WTC11 (cell line): ENCODE measurements around the gene TBX4. TPM values are rescaled to one million over a fixed set of nuclear protein-coding genes. Genes with fewer than 3 reads are reported as not detected.
"Not testable (repeated sequence)": the region's sequence is repeated elsewhere in the genome, so short reads cannot be mapped to it uniquely, and the experiment has no call there.

Experiments
- ATAC-seq: fragments of 200-7000 bp; cut with Tn5 transposase; 2 replicates; pipeline ENCODE4 v1.10.0; 2021; ENCODE audit warnings: mild to moderate bottlenecking, moderate library complexity
- CTCF ChIA-PET: fragments of 300-600 bp; sonication (Branson Sonifier 250); formaldehyde crosslinking; loops from one replicate; lab custom pipeline; 2021; ENCODE audit warnings: antibody characterized with exemption; lab: Charles Lee
- POLR2A ChIA-PET: fragments of 350-600 bp; sonication (Branson Sonifier 250); formaldehyde crosslinking; loops from one replicate; lab custom pipeline; 2021; ENCODE audit warnings: antibody characterized with exemption; lab: Charles Lee
- DNase-seq: peaks from one replicate; pipeline ENCODE4 v3.0.0; 2021; ENCODE audit warnings: low spot score
- H3K27ac Mint-ChIP-seq: 2 replicates; pipeline ENCODE4 v1.8.0; 2021; ENCODE audit warnings: mixed read lengths
- H3K27me3 Mint-ChIP-seq: 2 replicates; pipeline ENCODE4 v1.8.0; 2021; ENCODE audit warnings: low read depth, mild to moderate bottlenecking, moderate library complexity, mixed read lengths
- H3K36me3 Mint-ChIP-seq: 2 replicates; pipeline ENCODE4 v1.8.0; 2021; ENCODE audit warnings: mixed read lengths
- H3K4me1 Mint-ChIP-seq: 2 replicates; pipeline ENCODE4 v1.8.0; 2022; ENCODE audit warnings: mixed read lengths
- H3K4me3 Mint-ChIP-seq: 2 replicates; pipeline ENCODE4 v1.8.0; 2021; ENCODE audit warnings: mild to moderate bottlenecking, moderate library complexity, mixed read lengths
- H3K9me3 Mint-ChIP-seq: 2 replicates; pipeline ENCODE4 v1.8.0; 2021; ENCODE audit warnings: mixed read lengths
- CREM ChIP-seq: sonication (generic); formaldehyde crosslinking; IDR thresholded peaks from 2 replicates; pipeline ENCODE4 v1.8.1; 2022; ENCODE audit warnings: mild to moderate bottlenecking, missing genetic modification reagents, moderate library complexity
- ESRRA ChIP-seq: sonication (generic); formaldehyde crosslinking; IDR thresholded peaks from 2 replicates; pipeline ENCODE4 v1.8.1; 2022; ENCODE audit warnings: mild to moderate bottlenecking, missing genetic modification reagents, borderline replicate concordance
- FOXP1 ChIP-seq: sonication (generic); formaldehyde crosslinking; IDR thresholded peaks from 2 replicates; pipeline ENCODE4 v1.8.0; 2022; ENCODE audit warnings: missing genetic modification reagents, mild to moderate bottlenecking, moderate library complexity, borderline replicate concordance
- NFATC4 ChIP-seq: fragments of 250-450 bp; sonication (Bioruptor Pico); IDR thresholded peaks from 2 replicates; pipeline ENCODE4 v1.9.0; 2021; ENCODE audit warnings: mild to moderate bottlenecking
- OVOL2 ChIP-seq: fragments of 250-450 bp; sonication (Bioruptor Pico); IDR thresholded peaks from 2 replicates; pipeline ENCODE4 v1.9.0; 2021; ENCODE audit warnings: mild to moderate bottlenecking, borderline replicate concordance
- SMAD3 ChIP-seq: sonication (generic); formaldehyde crosslinking; IDR thresholded peaks from 2 replicates; pipeline ENCODE4 v1.8.0; 2022; ENCODE audit warnings: missing genetic modification reagents, mild to moderate bottlenecking, borderline replicate concordance
- USF1 ChIP-seq: sonication (generic); formaldehyde crosslinking; IDR thresholded peaks from 2 replicates; pipeline ENCODE4 v1.8.0; 2022; ENCODE audit warnings: mild to moderate bottlenecking, missing genetic modification reagents
- ZNF219 ChIP-seq: sonication (generic); formaldehyde crosslinking; IDR thresholded peaks from 2 replicates; pipeline ENCODE4 v1.8.0; 2023; ENCODE audit warnings: missing genetic modification reagents, mild to moderate bottlenecking, borderline replicate concordance
- ZNF416 ChIP-seq: fragments of 250-450 bp; sonication (Bioruptor Pico); IDR thresholded peaks from 2 replicates; pipeline ENCODE4 v1.9.0; 2021; ENCODE audit warnings: mild to moderate bottlenecking, inconsistent platforms
- total RNA-seq: library from RNA; stranded (reverse); gene quantifications from 3 replicates; pipeline ENCODE4 v1.2.3, GENCODE V29; 2021
- TF ChIP-seq, protein P1 (sequence below): sonication (generic); formaldehyde crosslinking; IDR thresholded peaks from 2 replicates; pipeline ENCODE4 v1.8.1; 2022; ENCODE audit warnings: low read depth, mild to moderate bottlenecking, moderate library complexity, missing genetic modification reagents, borderline replicate concordance
- TF ChIP-seq, protein P2 (sequence below): sonication (generic); formaldehyde crosslinking; IDR thresholded peaks from 2 replicates; pipeline ENCODE4 v1.8.1; 2023; ENCODE audit warnings: mild to moderate bottlenecking, missing genetic modification reagents, moderate library complexity
- TF ChIP-seq, protein P3 (sequence below): sonication (generic); formaldehyde crosslinking; IDR thresholded peaks from 2 replicates; pipeline ENCODE4 v1.8.0; 2022; ENCODE audit warnings: missing genetic modification reagents

The TBX4 gene
- total RNA-seq, 1 experiment from 2014 or later = not detected

DNA sequence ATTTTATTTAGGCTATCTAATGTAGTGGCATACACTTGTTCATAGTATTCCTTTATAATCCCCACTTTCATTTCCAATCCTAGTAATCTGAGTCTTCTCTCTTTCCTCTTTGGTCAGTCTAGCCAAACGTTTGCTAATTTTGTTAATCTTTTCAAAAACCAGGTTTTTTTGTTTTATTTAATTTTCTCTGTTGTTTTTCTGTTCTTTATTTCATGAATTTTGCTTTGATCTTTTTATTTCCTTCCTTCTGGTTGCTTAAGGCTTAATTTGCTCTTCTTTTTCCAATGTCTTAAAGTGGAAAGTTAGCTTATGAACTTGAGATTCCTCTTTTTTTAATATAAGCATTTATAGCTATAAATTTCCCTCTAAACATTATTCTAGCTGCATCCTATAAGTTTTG lies 69.9 kb downstream of the TBX4 start:
- no peak overlapping the region for H3K4me3 Mint-ChIP-seq

DNA sequence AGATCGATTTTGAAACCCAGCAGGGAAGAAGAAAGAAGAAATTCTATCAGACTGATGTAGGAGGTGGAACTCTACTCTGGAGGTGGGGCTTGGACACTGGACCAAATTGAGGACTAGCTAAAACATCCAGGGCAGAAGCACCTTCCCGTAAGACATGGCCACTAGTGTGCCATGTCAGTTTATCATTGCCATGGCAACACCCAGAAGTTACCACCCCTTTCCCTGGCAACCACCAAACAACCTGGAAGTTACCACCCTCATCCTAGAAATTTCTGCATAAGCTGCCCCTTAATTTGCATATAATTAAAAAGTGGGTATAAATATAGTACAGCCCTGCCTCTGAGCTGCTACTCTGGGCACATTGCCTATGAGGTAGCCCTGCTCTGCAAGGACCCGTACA lies 72.1 kb downstream of the TBX4 start:
- H3K4me3 Mint-ChIP-seq = no peak overlapping the region
- DNase-seq = no peak

More for the DNA sequence above, 69.9 kb downstream of the TBX4 start:
- no peak overlapping the region for H3K27ac Mint-ChIP-seq
- ATAC-seq (no peak), DNase-seq (no peak)
- H3K27me3 Mint-ChIP-seq = no peaks in the 10 kb centered on the region
- H3K36me3 Mint-ChIP-seq = no peaks in the 10 kb centered on the region
- ChIA-PET CTCF (no interaction called here), POLR2A (interaction anchor here (0.7 kb wide), 1 partner anchor 222 kb away, joined by 8 read pairs; no protein-coding TSS in a partner anchor)
- TF ChIP-seq USF1 (CRISPR knock-in tag) = no peak
- TF ChIP-seq, protein P1, sequence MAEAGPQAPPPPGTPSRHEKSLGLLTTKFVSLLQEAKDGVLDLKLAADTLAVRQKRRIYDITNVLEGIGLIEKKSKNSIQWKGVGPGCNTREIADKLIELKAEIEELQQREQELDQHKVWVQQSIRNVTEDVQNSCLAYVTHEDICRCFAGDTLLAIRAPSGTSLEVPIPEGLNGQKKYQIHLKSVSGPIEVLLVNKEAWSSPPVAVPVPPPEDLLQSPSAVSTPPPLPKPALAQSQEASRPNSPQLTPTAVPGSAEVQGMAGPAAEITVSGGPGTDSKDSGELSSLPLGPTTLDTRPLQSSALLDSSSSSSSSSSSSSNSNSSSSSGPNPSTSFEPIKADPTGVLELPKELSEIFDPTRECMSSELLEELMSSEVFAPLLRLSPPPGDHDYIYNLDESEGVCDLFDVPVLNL (CRISPR knock-in tag) = no peak
- no peak for TF ChIP-seq ZNF416 (CRISPR knock-in tag)
- TF ChIP-seq, protein P2, sequence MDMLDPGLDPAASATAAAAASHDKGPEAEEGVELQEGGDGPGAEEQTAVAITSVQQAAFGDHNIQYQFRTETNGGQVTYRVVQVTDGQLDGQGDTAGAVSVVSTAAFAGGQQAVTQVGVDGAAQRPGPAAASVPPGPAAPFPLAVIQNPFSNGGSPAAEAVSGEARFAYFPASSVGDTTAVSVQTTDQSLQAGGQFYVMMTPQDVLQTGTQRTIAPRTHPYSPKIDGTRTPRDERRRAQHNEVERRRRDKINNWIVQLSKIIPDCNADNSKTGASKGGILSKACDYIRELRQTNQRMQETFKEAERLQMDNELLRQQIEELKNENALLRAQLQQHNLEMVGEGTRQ (CRISPR knock-in tag) = no peak
- TF ChIP-seq ZNF219 (CRISPR knock-in tag) = no peak
- TF ChIP-seq, protein P3, sequence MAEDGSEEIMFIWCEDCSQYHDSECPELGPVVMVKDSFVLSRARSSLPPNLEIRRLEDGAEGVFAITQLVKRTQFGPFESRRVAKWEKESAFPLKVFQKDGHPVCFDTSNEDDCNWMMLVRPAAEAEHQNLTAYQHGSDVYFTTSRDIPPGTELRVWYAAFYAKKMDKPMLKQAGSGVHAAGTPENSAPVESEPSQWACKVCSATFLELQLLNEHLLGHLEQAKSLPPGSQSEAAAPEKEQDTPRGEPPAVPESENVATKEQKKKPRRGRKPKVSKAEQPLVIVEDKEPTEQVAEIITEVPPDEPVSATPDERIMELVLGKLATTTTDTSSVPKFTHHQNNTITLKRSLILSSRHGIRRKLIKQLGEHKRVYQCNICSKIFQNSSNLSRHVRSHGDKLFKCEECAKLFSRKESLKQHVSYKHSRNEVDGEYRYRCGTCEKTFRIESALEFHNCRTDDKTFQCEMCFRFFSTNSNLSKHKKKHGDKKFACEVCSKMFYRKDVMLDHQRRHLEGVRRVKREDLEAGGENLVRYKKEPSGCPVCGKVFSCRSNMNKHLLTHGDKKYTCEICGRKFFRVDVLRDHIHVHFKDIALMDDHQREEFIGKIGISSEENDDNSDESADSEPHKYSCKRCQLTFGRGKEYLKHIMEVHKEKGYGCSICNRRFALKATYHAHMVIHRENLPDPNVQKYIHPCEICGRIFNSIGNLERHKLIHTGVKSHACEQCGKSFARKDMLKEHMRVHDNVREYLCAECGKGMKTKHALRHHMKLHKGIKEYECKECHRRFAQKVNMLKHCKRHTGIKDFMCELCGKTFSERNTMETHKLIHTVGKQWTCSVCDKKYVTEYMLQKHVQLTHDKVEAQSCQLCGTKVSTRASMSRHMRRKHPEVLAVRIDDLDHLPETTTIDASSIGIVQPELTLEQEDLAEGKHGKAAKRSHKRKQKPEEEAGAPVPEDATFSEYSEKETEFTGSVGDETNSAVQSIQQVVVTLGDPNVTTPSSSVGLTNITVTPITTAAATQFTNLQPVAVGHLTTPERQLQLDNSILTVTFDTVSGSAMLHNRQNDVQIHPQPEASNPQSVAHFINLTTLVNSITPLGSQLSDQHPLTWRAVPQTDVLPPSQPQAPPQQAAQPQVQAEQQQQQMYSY = no peak
- TF ChIP-seq ESRRA (CRISPR knock-in tag) = no peak
- no peak for TF ChIP-seq SMAD3
- no peak for TF ChIP-seq OVOL2 (CRISPR knock-in tag)
- TF ChIP-seq CREM = no peak
- no peaks in the 10 kb centered on the region for H3K9me3 Mint-ChIP-seq
- H3K4me1 Mint-ChIP-seq = no peaks in the 10 kb centered on the region

DNA sequence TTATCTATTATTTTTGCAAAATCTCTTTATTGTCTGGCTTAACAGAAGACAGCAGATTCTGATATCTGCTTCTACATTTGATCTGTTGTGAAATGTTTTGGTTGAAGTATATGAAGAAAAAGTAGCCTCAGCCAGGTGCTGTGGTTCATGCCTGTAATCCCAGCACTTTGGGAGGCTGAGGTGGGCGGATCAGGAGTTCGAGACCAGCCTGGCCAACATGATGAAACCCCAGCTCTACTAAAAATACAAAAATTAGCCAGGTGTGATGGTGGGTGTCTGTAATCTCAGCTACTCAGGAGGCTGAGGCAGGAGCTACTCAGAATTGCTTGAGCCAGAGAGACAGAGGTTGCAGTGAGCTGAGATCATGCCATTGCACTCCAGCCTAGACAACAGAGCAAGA lies 75.2 kb downstream of the TBX4 start:
- DNase-seq, H3K4me1 Mint-ChIP-seq, H3K9me3 Mint-ChIP-seq, H3K36me3 Mint-ChIP-seq, H3K4me3 Mint-ChIP-seq, H3K27me3 Mint-ChIP-seq, CTCF ChIA-PET, H3K27ac Mint-ChIP-seq, POLR2A ChIA-PET, ATAC-seq: not testable (repeated sequence)

More for the DNA sequence above, 72.1 kb downstream of the TBX4 start:
- POLR2A ChIA-PET = interaction anchor here (0.6 kb wide), 1 partner anchor 359 kb away, joined by 4 read pairs; no protein-coding TSS in a partner anchor
- CTCF ChIA-PET = interaction anchor here (0.5 to 1.4 kb wide), 3 partner anchors 13 to 111 kb away, joined by 3 read pairs; no protein-coding TSS in a partner anchor
- Mint-ChIP-seq H3K4me1 (no peaks in the 10 kb centered on the region), H3K27me3 (no peaks in the 10 kb centered on the region), H3K27ac (no peak overlapping the region), H3K36me3 (no peaks in the 10 kb centered on the region), H3K9me3 (no peaks in the 10 kb centered on the region)
- ATAC-seq = no peak
- TF ChIP-seq NFATC4 (CRISPR knock-in tag) (no peak), FOXP1 (no peak), ESRRA (CRISPR knock-in tag) (no peak), USF1 (CRISPR knock-in tag) (no peak)
- TF ChIP-seq, protein P2 (CRISPR knock-in tag) = no peak
